GM21528 (cell line): ENCODE results near the gene SERPIND1.
"Not testable (repeated sequence)": the region's sequence is repeated elsewhere in the genome, so short reads cannot be mapped to it uniquely, and the experiment has no call there.

Source experiments
- ATAC-seq: cut with Tn5 transposase; IDR thresholded peaks from one replicate; pipeline ENCODE4 v1.9.1; 2021; ENCODE audit warnings: mild to moderate bottlenecking, moderate library complexity; ENCODE audit not compliant: unreplicated experiment, low FRiP score

The SERPIND1 gene

GRCh38 chr22:20746431-20747189 is 27.3 kb upstream of the SERPIND1 start:
- ATAC-seq = no peak

GRCh38 chr22:20747223-20747622 is 26.7 kb upstream of the SERPIND1 start:
- ATAC-seq = no peak

- ATAC-seq = peak; percentile 3
These were observed 25.8 kb upstream of the SERPIND1 start for GRCh38 chr22:20748082-20748481.

- ATAC-seq = peak; percentile 48
These were observed 25.0 kb upstream of the SERPIND1 start for GRCh38 chr22:20748731-20749428.

GRCh38 chr22:20749453-20749852 is 24.5 kb upstream of the SERPIND1 start:
- peak; percentile 7 for ATAC-seq

- no peak for ATAC-seq
These were observed 23.3 kb upstream of the SERPIND1 start for GRCh38 chr22:20750461-20751184.

GRCh38 chr22:20751185-20751851 is 22.6 kb upstream of the SERPIND1 start:
- no peak for ATAC-seq

GRCh38 chr22:20752104-20752741 is 21.7 kb upstream of the SERPIND1 start:
- no peak for ATAC-seq

- no peak for ATAC-seq
These were observed 21.0 kb upstream of the SERPIND1 start for GRCh38 chr22:20752873-20753272.

GRCh38 chr22:20756846-20757245 is 17.1 kb upstream of the SERPIND1 start:
- no peak for ATAC-seq

GRCh38 chr22:20758688-20759087 is 15.2 kb upstream of the SERPIND1 start:
- no peak for ATAC-seq

- no peak for ATAC-seq
These were observed 13.8 kb upstream of the SERPIND1 start for GRCh38 chr22:20760084-20760483.

- no peak for ATAC-seq
These were observed 12.4 kb upstream of the SERPIND1 start for GRCh38 chr22:20761536-20761935.

GRCh38 chr22:20762233-20762796 is 11.6 kb upstream of the SERPIND1 start:
- ATAC-seq = no peak

- ATAC-seq = no peak
These were observed 10.1 kb upstream of the SERPIND1 start for GRCh38 chr22:20763630-20764470.

- ATAC-seq = no peak
These were observed 9.5 kb upstream of the SERPIND1 start for GRCh38 chr22:20764471-20764720.

GRCh38 chr22:20764729-20765128 is 9.2 kb upstream of the SERPIND1 start:
- no peak for ATAC-seq

GRCh38 chr22:20765938-20766337 is 8.0 kb upstream of the SERPIND1 start:
- no peak for ATAC-seq

GRCh38 chr22:20766530-20766929 is 7.4 kb upstream of the SERPIND1 start:
- no peak for ATAC-seq

GRCh38 chr22:20769496-20769826 is 4.5 kb upstream of the SERPIND1 start:
- not testable (repeated sequence) for ATAC-seq
